GM19468 (cell line): ENCODE results near the gene SASS6.

Experiments used
- ATAC-seq: cut with Tn5 transposase; IDR thresholded peaks from one replicate; pipeline ENCODE4 v1.9.1; 2021; ENCODE audit warnings: mild to moderate bottlenecking, moderate library complexity, moderate number of reproducible peaks; ENCODE audit not compliant: unreplicated experiment; ENCODE audit errors: extremely low read depth

The SASS6 gene, protein sequence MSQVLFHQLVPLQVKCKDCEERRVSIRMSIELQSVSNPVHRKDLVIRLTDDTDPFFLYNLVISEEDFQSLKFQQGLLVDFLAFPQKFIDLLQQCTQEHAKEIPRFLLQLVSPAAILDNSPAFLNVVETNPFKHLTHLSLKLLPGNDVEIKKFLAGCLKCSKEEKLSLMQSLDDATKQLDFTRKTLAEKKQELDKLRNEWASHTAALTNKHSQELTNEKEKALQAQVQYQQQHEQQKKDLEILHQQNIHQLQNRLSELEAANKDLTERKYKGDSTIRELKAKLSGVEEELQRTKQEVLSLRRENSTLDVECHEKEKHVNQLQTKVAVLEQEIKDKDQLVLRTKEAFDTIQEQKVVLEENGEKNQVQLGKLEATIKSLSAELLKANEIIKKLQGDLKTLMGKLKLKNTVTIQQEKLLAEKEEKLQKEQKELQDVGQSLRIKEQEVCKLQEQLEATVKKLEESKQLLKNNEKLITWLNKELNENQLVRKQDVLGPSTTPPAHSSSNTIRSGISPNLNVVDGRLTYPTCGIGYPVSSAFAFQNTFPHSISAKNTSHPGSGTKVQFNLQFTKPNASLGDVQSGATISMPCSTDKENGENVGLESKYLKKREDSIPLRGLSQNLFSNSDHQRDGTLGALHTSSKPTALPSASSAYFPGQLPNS

GRCh38 chr1:100132566-100133477 is at the start of gene SASS6, which contains the start of gene TRMT13:
Gene SASS6 (minus strand): TSS chr1:100132930. CDS start chr1:100132814, 116 bp downstream.
Gene TRMT13 (plus strand): TSS chr1:100133163. CDS start chr1:100133169, 6 bp downstream.
- ATAC-seq, result peak; percentile 89

DNA sequence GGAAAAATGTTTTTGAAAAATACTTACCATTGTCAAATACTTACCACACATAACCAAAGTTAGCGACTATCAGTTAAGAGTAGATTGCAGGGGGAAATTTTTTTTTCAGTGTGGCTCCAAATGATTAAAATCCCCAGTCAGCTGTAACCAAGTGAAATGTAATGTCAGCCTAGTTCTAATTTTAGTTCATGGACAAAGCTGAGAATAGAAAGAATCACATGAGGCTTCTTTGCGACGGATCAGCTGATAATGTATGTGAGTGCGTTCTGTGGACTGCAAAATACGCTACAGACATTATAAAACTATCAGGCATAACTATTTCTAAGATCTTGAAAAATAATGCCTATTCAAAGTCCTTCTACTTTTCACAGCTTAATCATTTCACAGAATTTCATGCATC is 45.4 kb upstream of the SASS6 start, which contains the start of gene LRRC39:
Gene LRRC39 (minus strand): TSS at position 166 of the 400 bp plus-strand sequence. CDS start 9,740 bp downstream, outside the sequence.
- no peak for ATAC-seq

- ATAC-seq, result no peak
Observed at GRCh38 chr1:100177295-100178041, 44.7 kb upstream of the SASS6 start.

DNA sequence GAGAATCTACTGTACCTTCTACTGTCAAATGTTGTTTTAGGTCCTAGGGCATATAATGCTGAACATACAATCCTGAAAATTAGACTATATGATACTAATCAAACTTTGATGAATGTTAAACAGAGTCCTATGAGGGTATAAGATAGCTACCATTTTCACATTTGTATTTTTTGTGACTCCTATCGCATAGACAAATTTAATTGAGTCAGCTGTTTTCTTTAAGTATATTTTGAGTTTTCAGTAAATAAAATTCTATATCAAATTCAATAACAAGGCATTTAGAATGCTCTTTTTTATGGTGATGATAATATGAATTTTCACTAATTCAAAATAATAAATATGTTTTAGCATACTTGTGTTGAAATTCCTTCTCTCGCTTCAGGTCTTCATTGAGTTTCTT is 35.3 kb upstream of the SASS6 start:
- ATAC-seq, result no peak

DNA sequence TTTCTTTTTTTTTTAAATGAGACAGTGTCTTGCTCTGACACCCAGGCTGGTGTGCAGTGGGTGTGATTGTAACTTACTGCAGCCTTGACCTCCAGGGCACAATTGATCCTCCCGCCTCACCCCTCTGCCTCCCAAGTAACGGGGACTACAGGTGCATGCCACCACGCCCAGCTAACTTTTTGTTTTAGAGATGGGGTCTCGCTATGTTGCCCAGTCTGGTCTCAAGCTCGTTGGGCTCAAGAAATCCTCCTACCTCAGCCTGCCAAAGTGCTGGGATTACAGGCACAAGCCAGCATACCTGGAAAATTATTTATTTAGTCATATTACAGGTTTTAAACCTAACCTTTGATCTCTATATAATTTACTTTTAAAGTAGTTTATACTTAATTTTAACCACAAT is 32.0 kb upstream of the SASS6 start:
- ATAC-seq, result no peak

DNA sequence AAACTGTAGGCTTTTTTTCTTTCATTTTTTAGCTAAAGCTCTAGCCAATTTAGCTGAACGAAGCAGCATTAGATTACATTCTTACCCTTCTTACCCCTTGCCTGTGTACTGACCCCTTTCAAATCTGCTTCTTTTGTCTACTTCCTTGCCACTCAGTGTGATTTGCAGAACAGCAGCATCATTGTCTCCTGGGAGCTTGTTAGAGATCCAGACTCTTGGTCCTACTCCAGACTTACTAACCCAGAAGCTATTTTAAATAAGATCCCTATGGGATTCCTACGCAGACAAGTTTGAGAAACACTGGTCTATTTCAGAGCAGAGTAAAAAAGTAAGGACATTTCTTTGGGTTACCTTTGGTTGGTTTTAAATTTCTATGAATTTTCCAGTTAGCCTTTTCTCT is 31.5 kb upstream of the SASS6 start:
- ATAC-seq, result no peak

DNA sequence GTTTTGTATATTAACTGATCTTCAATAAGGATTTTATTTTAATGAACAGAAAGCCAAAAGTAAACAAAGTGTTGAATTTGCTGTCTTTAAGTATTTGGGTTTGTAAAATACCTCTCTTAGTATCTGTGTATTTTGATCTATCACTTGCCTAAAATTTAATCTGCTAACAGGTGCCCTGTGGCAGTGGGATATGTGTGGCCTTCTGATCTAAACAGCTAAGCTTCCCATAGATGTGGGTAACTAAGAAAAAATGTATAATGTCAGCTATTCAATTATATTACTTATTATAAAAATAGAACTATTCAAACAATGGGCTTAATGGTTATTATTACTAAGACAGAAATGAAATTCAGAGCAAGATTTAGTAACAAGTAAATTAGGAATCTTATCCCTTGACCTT is 30.2 kb upstream of the SASS6 start:
- no peak for ATAC-seq

DNA sequence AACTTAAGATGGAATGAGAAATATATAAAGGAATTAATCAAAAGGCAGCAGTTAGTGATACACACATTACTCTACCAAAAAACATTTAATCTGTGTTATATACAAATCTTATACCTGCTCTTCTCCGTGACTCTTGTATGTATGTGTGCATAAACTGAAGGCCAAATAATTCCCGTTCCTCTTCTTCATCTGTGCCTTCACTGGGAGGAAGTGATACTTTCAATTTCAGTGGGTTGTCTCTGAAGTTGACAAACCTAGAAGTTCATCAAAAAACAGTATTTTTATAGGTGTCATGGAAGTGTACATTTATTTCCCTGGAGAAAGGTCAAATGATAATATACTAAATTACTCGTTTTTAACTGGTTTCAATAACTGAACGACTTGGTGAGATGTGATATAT is 19.5 kb upstream of the SASS6 start:
- no peak for ATAC-seq

DNA sequence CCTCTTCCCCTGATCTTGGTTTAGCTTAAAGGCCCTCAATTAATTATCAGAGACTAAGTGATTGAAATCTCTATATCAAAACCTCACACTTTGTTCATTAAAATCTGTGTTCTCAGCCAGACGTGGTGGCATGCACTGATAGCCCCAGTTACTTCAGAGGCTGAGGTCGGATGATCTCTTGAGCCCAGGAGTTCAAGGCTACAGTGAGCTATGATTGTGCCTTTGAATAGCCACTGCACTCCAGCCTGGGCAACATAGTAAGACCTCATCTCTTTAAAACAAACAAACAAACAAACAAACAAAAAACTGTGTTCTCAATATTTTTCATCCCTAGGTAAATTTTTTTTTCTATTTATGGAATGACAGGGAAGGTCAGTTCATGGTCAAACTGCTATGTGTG is 18.9 kb upstream of the SASS6 start:
- ATAC-seq, result no peak

DNA sequence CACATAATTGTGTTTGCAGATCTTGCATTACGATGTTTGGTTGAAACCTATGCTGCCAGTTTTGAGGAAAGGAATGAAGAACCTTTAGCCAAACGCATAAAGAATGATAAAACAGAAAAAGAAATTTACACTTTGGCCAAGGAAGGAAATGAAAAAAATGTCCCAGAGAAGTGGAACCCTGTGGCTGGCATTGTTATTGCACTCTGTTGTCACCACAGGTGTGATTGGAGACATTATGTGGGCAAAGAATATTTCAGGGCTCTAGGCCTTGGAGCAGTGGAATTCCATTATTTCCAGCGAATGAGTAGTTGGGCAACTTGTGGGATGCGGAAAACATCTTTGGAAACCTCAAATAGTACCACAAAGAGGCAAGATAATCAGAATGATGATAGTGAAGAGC is 15.1 kb upstream of the SASS6 start:
- ATAC-seq, result no peak

- ATAC-seq, result no peak
Observed at GRCh38 chr1:100146958-100147357, 14.2 kb upstream of the SASS6 start.

GRCh38 chr1:100145116-100145515 is 12.4 kb upstream of the SASS6 start:
- no peak for ATAC-seq

GRCh38 chr1:100142343-100142742 is 9.6 kb upstream of the SASS6 start:
- ATAC-seq, result no peak

DNA sequence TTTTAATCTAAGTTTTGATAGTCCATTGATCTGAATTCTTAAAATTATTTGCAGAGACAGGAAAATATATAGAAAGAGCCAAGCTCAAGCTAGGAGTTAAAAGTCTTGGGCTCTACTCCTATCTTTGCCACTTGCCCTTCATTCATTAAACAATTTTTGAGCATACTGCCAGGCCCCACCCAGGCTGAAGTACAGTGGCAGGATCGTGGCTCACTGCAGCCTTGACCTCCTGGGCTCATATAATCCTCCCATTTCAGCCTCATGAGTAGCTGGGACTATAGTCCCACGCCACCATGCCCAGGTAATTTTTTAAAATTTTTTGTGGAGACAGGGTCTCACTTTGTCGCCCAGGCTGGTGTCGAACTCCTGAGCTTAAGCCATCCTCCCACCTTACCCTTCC is 8.5 kb upstream of the SASS6 start:
- ATAC-seq, result no peak

DNA sequence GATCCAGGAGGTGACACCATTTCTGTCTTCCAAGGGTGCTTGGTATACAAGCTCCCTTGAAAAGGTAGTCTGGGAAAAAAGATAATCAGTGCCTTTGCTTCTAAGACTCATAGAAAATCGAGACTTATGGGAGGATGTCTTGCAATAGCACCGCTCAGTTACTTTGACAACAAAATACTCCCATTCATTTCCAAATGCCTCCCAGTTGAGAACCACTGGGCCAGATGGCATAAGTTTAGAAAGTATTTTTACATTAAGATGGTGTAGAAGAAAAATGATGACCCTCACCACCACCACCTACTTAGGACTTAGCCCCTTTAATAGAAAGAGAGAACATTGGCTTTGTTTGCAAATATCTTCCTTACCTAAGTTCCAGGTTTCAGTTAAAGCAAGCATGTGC is 4.9 kb upstream of the SASS6 start:
- ATAC-seq, result no peak

DNA sequence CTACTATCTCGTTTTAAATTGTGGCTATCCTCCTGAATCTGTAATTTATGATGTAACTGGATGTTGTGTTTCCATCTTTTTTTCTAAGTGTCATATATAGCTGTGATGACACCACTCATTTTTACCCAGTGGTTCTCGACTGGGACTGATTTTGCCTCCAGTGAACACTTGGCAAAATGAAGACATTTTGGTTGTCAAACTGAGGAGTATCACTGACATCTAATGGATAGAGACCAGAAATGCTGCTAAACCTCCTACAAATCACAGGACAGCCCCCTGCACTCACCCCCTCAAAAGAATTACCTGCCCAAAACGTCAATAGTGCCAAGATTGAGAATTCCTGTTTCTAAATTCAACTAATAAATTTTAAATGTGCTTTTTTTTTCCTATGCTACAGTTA is 2.1 kb upstream of the SASS6 start:
- no peak for ATAC-seq

DNA sequence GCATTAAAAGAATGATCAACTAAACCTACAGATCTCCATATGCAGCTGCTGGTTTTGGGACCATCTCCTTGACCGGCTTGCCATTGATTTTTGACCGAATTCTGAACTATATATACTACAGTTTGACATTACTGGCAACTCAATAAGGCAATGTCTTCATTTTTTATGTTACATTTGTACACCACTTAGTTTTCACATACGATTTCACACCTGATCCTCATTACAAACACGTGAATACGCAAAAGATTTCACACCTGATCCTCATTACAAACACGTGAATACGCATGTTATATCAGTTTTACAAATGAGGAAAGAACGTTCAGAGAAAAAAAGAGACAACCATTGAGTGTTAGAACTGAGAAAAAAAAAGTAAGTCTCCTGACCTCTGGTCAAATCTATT is 1.1 kb downstream of the SASS6 start:
- no peak for ATAC-seq

GRCh38 chr1:100130552-100131077 is 2.1 kb downstream of the SASS6 start:
- ATAC-seq, result no peak

DNA sequence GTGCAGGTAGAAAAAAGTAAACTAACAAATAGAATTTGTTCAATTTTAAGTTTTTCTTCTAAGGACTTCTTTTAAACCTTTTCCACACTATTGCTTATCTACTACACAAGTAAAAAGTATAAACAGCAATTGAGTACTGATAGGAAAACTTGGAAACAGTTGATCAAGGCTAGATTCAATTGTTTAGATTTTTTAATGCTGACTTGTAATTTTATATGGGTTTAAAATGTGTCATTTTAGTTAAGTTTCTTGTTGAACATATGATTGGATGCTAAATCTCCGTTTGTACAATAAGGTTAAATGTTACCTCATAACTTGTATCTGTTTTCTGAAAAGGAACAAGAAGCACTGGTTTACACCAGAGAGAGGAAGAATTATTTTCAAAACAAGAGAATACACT is 5.5 kb downstream of the SASS6 start:
- ATAC-seq, result no peak

DNA sequence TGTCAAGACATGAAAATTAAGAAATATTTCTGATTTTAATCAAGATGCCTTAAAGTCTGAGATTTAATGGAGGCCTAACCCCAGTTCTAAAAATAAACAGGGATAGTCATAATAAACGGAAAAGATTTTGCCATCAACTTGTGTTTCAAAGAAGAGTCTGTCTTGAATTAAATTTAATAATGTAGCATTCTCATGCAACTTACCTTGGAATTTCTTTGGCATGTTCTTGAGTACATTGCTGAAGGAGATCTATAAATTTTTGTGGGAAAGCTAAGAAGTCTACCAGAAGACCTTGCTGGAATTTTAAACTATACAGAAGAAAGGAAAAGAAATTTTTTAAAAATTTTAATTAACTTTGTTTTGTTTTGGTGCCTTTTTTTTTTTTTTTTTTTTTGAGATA is 10.6 kb downstream of the SASS6 start:
- no peak for ATAC-seq
